NCI-H774 (cell line): ENCODE measurements around the gene CD19.

Source experiments
- DNase-seq: peaks from one replicate; lab custom pipeline; 2025; lab: John Stamatoyannopoulos, UW

The CD19 gene

DNA sequence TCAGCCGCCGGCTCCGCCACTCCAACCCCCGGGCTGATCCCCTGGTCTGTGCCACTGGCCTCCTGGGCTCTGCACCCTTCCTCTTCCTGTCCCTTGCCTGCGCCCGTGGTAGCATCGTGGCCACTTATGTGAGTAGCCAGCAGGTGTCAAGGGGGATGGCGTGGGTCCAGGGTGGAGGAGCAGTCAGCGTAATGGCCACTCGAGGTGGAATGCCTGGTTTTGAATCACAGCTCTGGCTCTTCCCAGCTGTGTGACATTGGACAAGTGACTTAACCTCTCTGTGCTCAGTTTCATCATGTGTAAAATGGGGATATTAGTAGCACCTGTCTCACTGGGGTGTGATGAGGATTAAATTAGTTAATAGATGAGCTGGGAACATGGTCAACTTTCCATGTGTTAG is 50.6 kb downstream of the CD19 start:
- DNase-seq = no peak

- no peak for DNase-seq
Observed at GRCh38 chr16:28982949-28983348, 51.2 kb downstream of the CD19 start.

- DNase-seq = no peak
Observed at GRCh38 chr16:28983644-28984043, 51.9 kb downstream of the CD19 start.

- DNase-seq = no peak
Observed at GRCh38 chr16:28984091-28984490, 52.3 kb downstream of the CD19 start.

- no peak for DNase-seq
Observed at GRCh38 chr16:28984619-28985135, 52.9 kb downstream of the CD19 start, which contains the start of gene LAT. TSS of gene LAT (plus strand) at chr16:28985052. CDS start at chr16:28985418, 366 bp downstream.

DNA sequence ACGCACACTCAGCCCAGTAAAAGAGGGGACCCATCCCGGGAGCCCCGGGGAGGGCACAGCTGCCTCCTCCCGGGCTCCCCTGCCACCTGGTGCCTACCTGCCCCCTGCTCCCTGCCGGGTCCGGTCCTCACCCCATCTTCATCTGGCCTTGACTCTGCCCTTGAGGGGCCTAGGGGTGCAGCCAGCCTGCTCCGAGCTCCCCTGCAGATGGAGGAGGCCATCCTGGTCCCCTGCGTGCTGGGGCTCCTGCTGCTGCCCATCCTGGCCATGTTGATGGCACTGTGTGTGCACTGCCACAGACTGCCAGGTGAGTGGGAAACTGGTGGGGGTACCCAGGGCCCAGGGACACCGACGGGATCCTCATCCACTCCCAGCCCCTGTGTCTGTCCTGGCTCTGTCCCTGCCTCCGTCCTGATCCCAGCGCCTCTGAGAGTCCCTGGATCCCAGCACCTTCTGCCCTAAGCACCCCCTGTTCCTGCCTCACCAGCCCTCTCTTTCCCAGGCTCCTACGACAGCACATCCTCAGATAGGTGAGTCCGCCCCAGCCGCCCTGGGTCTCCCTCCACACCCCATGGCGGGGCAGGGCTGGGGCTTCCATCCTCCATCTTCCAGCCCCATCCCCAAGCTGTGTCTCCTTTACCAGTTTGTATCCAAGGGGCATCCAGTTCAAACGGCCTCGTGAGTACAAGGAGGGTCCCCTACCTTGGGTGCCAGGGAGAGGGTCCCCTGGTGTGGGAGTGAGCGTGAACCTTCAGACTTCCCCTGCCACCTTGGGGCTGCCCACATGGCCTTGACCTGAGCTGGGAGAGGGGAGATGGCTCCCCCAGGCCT is 53.7 kb downstream of the CD19 start:
- DNase-seq = no peak

DNA sequence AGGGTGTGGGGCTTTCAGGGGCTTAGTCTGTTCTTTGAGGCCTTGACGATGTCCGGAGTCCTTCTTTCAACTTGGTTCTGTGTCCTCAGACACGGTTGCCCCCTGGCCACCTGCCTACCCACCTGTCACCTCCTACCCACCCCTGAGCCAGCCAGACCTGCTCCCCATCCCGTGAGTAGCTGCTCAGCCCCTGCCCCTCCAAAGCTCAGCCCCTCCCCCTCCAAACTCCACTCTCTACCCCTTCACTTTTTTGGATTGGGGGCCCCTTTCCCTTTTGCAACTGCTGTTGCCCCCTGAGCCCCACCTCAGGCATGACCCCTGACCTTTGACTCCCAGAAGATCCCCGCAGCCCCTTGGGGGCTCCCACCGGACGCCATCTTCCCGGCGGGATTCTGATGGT is 54.3 kb downstream of the CD19 start:
- no peak for DNase-seq

- no peak for DNase-seq
Observed at GRCh38 chr16:28986492-28986891, 54.7 kb downstream of the CD19 start.

- DNase-seq = no peak
Observed at GRCh38 chr16:28987170-28987853, 55.5 kb downstream of the CD19 start.
